ENCODE measurements around the gene TCF4.

TCF4 gene

GRCh38 chr18:55489034-55489986 lies 98.7 kb downstream of the TCF4 start:
- Histone ChIP-seq H3K36me3 (ENCODE audit: insufficient read depth, low read length) (no peaks in the 10 kb centered on the region), H3K4me3 (no peak overlapping the region), H3K9ac (ENCODE audit: insufficient read length) (no peak overlapping the region), H3K9me3 (ENCODE audit: low read depth, low read length) (no peaks in the 10 kb centered on the region), H3K27ac (no peak overlapping the region)
- TF ChIP-seq POLR2AphosphoS5 (IDR thresholded peaks at IDR 0.05; ENCODE audit: borderline replicate concordance, low read depth, low read length) (no peak), FOXP2 (optimal IDR thresholded peaks at IDR 0.05; ENCODE audit: control extremely low read depth, extremely low read length, insufficient read depth) (no peak), EZH2 (IDR thresholded peaks at IDR 0.05) (no peak)
- no peak for DNase-seq (ENCODE audit: low read depth, low spot score)

GRCh38 chr18:55488473-55488872 lies 99.5 kb downstream of the TCF4 start:
- H3K9me3 ChIP-seq (ENCODE audit: low read depth, low read length) = no peaks in the 10 kb centered on the region
- no peak overlapping the region for H3K9ac ChIP-seq (ENCODE audit: insufficient read length)
- no peak overlapping the region for H3K4me3 ChIP-seq
- no peaks in the 10 kb centered on the region for H3K36me3 ChIP-seq (ENCODE audit: insufficient read depth, low read length)
- H3K27ac ChIP-seq = no peak overlapping the region
- TF ChIP-seq POLR2AphosphoS5 (IDR thresholded peaks at IDR 0.05; ENCODE audit: borderline replicate concordance, low read depth, low read length) (no peak), EZH2 (IDR thresholded peaks at IDR 0.05) (no peak), FOXP2 (optimal IDR thresholded peaks at IDR 0.05; ENCODE audit: control extremely low read depth, extremely low read length, insufficient read depth) (no peak)
- no peak for DNase-seq (ENCODE audit: low read depth, low spot score)

GRCh38 chr18:55487997-55488396 lies 100.0 kb downstream of the TCF4 start:
- no peak for DNase-seq (ENCODE audit: low read depth, low spot score)
- H3K36me3 ChIP-seq (ENCODE audit: insufficient read depth, low read length) = no peaks in the 10 kb centered on the region
- no peak overlapping the region for H3K4me3 ChIP-seq
- no peaks in the 10 kb centered on the region for H3K9me3 ChIP-seq (ENCODE audit: low read depth, low read length)
- no peak overlapping the region for H3K27ac ChIP-seq
- TF ChIP-seq FOXP2 (optimal IDR thresholded peaks at IDR 0.05; ENCODE audit: control extremely low read depth, extremely low read length, insufficient read depth) = no peak
- TF ChIP-seq EZH2 (IDR thresholded peaks at IDR 0.05) = no peak
- TF ChIP-seq POLR2AphosphoS5 (IDR thresholded peaks at IDR 0.05; ENCODE audit: borderline replicate concordance, low read depth, low read length) = no peak
- no peak overlapping the region for H3K9ac ChIP-seq (ENCODE audit: insufficient read length)

GRCh38 chr18:55486936-55487335 lies 101.1 kb downstream of the TCF4 start:
- Histone ChIP-seq H3K9ac (ENCODE audit: insufficient read length) (no peak overlapping the region), H3K4me3 (no peak overlapping the region), H3K9me3 (ENCODE audit: low read depth, low read length) (no peaks in the 10 kb centered on the region), H3K36me3 (ENCODE audit: insufficient read depth, low read length) (no peaks in the 10 kb centered on the region), H3K27ac (no peak overlapping the region)
- no peak for DNase-seq (ENCODE audit: low read depth, low spot score)
- no peak for TF ChIP-seq EZH2 (IDR thresholded peaks at IDR 0.05)
- TF ChIP-seq FOXP2 (optimal IDR thresholded peaks at IDR 0.05; ENCODE audit: control extremely low read depth, extremely low read length, insufficient read depth) = no peak
- TF ChIP-seq POLR2AphosphoS5 (IDR thresholded peaks at IDR 0.05; ENCODE audit: borderline replicate concordance, low read depth, low read length) = no peak

GRCh38 chr18:55485666-55486065 lies 102.3 kb downstream of the TCF4 start:
- no peak overlapping the region for H3K4me3 ChIP-seq
- TF ChIP-seq POLR2AphosphoS5 (IDR thresholded peaks at IDR 0.05; ENCODE audit: borderline replicate concordance, low read depth, low read length) (no peak), EZH2 (IDR thresholded peaks at IDR 0.05) (no peak), FOXP2 (optimal IDR thresholded peaks at IDR 0.05; ENCODE audit: control extremely low read depth, extremely low read length, insufficient read depth) (no peak)
- DNase-seq (ENCODE audit: low read depth, low spot score) = no peak
- no peak overlapping the region for H3K27ac ChIP-seq
- H3K9ac ChIP-seq (ENCODE audit: insufficient read length) = no peak overlapping the region
- no peaks in the 10 kb centered on the region for H3K36me3 ChIP-seq (ENCODE audit: insufficient read depth, low read length)
- no peaks in the 10 kb centered on the region for H3K9me3 ChIP-seq (ENCODE audit: low read depth, low read length)

- no peak overlapping the region for H3K27ac ChIP-seq
- TF ChIP-seq FOXP2 (optimal IDR thresholded peaks at IDR 0.05; ENCODE audit: control extremely low read depth, extremely low read length, insufficient read depth) = no peak
- TF ChIP-seq EZH2 (IDR thresholded peaks at IDR 0.05) = no peak
- TF ChIP-seq POLR2AphosphoS5 (IDR thresholded peaks at IDR 0.05; ENCODE audit: borderline replicate concordance, low read depth, low read length) = no peak
- DNase-seq (ENCODE audit: low read depth, low spot score) = no peak
Measured at GRCh38 chr18:55484773-55485172, 103.2 kb downstream of the TCF4 start.

GRCh38 chr18:55483266-55483871 lies 104.6 kb downstream of the TCF4 start:
- Histone ChIP-seq H3K9me3 (ENCODE audit: low read depth, low read length) (no peaks in the 10 kb centered on the region), H3K4me3 (no peak overlapping the region), H3K27ac (no peak overlapping the region), H3K36me3 (ENCODE audit: insufficient read depth, low read length) (no peaks in the 10 kb centered on the region), H3K9ac (ENCODE audit: insufficient read length) (no peak overlapping the region)
- no peak for DNase-seq (ENCODE audit: low read depth, low spot score)
- TF ChIP-seq POLR2AphosphoS5 (IDR thresholded peaks at IDR 0.05; ENCODE audit: borderline replicate concordance, low read depth, low read length) = no peak
- TF ChIP-seq EZH2 (IDR thresholded peaks at IDR 0.05) = no peak
- TF ChIP-seq FOXP2 (optimal IDR thresholded peaks at IDR 0.05; ENCODE audit: control extremely low read depth, extremely low read length, insufficient read depth) = no peak

More at GRCh38 chr18:55484773-55485172, 103.2 kb downstream of the TCF4 start:
- no peak overlapping the region for H3K9ac ChIP-seq (ENCODE audit: insufficient read length)
- H3K9me3 ChIP-seq (ENCODE audit: low read depth, low read length) = no peaks in the 10 kb centered on the region
- H3K36me3 ChIP-seq (ENCODE audit: insufficient read depth, low read length) = no peaks in the 10 kb centered on the region
- no peak overlapping the region for H3K4me3 ChIP-seq

GRCh38 chr18:55479656-55480420 lies 108.2 kb downstream of the TCF4 start:
- H3K4me3 ChIP-seq = no peak overlapping the region
- TF ChIP-seq POLR2AphosphoS5 (IDR thresholded peaks at IDR 0.05; ENCODE audit: borderline replicate concordance, low read depth, low read length) = no peak
- TF ChIP-seq EZH2 (IDR thresholded peaks at IDR 0.05) = no peak
- no peak for TF ChIP-seq FOXP2 (optimal IDR thresholded peaks at IDR 0.05; ENCODE audit: control extremely low read depth, extremely low read length, insufficient read depth)
- H3K36me3 ChIP-seq (ENCODE audit: insufficient read depth, low read length) = no peaks in the 10 kb centered on the region
- no peak overlapping the region for H3K9ac ChIP-seq (ENCODE audit: insufficient read length)
- no peak for DNase-seq (ENCODE audit: low read depth, low spot score)
- H3K9me3 ChIP-seq (ENCODE audit: low read depth, low read length) = no peaks in the 10 kb centered on the region
- no peak overlapping the region for H3K27ac ChIP-seq
